PC-9 (cell line): ENCODE measurements around the gene ANKRD52. TPM values are rescaled to one million over a fixed set of nuclear protein-coding genes. Genes with fewer than 3 reads are reported as not detected.

Experiments used
- BruUV-seq: library from RNA; stranded (reverse); fragments of 400-500 nt; replicated peaks from 2 replicates; lab custom pipeline; 2021; lab: Mats Ljungman, UMichigan
- CTCF ChIA-PET: fragments of 300-600 bp; sonication (Branson Sonifier 250); formaldehyde crosslinking; loops from one replicate; lab custom pipeline; 2022; ENCODE audit warnings: antibody characterized with exemption; lab: Charles Lee
- POLR2A ChIA-PET: fragments of 300-600 bp; sonication (Branson Sonifier 250); formaldehyde crosslinking; loops from one replicate; lab custom pipeline; 2022; ENCODE audit warnings: antibody characterized with exemption; ENCODE audit not compliant: unreplicated experiment; lab: Charles Lee
- DNase-seq, 2 experiments: peaks; one replicate each; pipeline versions ENCODE4 v3.0.0 to v3.0.0-alpha.2; 2015 to 2022; ENCODE audit warnings: mixed read lengths in 1 of 2
- H2AFZ ChIP-seq: fragments of 200-600 bp; sonication (generic); 2 replicates; pipeline ENCODE4 v1.8.1; 2017; ENCODE audit warnings: antibody characterized with exemption
- H3F3A ChIP-seq: fragments of 200-600 bp; sonication (generic); 2 replicates; pipeline ENCODE4 v1.8.1; 2017; ENCODE audit warnings: antibody characterized with exemption, mild to moderate bottlenecking, low read depth; ENCODE audit not compliant: insufficient read depth
- H3K27ac ChIP-seq: fragments of 200-600 bp; sonication (generic); 2 replicates; pipeline ENCODE4 v1.6.1; 2016; ENCODE audit warnings: mixed run types
- H3K27me3 ChIP-seq: fragments of 200-600 bp; sonication (generic); 2 replicates; pipeline ENCODE4 v1.6.1; 2016; ENCODE audit warnings: low read depth, mixed run types; ENCODE audit not compliant: insufficient read depth
- H3K36me3 ChIP-seq: fragments of 200-600 bp; sonication (generic); 2 replicates; pipeline ENCODE4 v1.6.1; 2016; ENCODE audit warnings: low read depth, mixed run types
- H3K4me1 ChIP-seq: fragments of 200-600 bp; sonication (generic); replicated peaks from 2 replicates; pipeline ENCODE4 v1.6.1; 2016; ENCODE audit warnings: mixed run types; ENCODE audit not compliant: insufficient read depth
- H3K4me2 ChIP-seq: fragments of 200-600 bp; sonication (generic); 2 replicates; pipeline ENCODE4 v1.6.1; 2017; ENCODE audit warnings: mixed run types
- H3K4me3 ChIP-seq: fragments of 200-600 bp; sonication (generic); 2 replicates; pipeline ENCODE4 v1.6.1; 2016; ENCODE audit warnings: mixed run types
- H3K79me2 ChIP-seq: fragments of 200-600 bp; sonication (generic); 2 replicates; pipeline ENCODE4 v1.6.1; 2017; ENCODE audit warnings: low read depth, mixed run types
- H3K9me2 ChIP-seq: fragments of 200-600 bp; sonication (generic); 2 replicates; pipeline ENCODE4 v1.8.1; 2017; ENCODE audit warnings: mild to moderate bottlenecking; ENCODE audit not compliant: insufficient read depth
- H3K9me3 ChIP-seq: fragments of 200-600 bp; sonication (generic); 2 replicates; pipeline ENCODE4 v1.8.1; 2016; ENCODE audit warnings: low read depth; ENCODE audit not compliant: insufficient read depth
- H4K20me1 ChIP-seq: fragments of 200-600 bp; sonication (generic); 2 replicates; pipeline ENCODE4 v1.8.1; 2017; ENCODE audit not compliant: insufficient read depth
- CTCF ChIP-seq: fragments of 200-600 bp; sonication (generic); conservative IDR thresholded peaks from 2 replicates; pipeline ENCODE4 v1.6.1; 2017; ENCODE audit warnings: mixed run types, antibody characterized with exemption, mild to moderate bottlenecking, moderate library complexity
- EZH2 ChIP-seq: fragments of 200-600 bp; sonication (generic); IDR thresholded peaks from 2 replicates; pipeline ENCODE4 v1.8.0; 2017; ENCODE audit warnings: antibody characterized with exemption, low read depth
- intact Hi-C: fragments of 100-400 bp; cut with micrococcal nuclease; formaldehyde crosslinking; loops from one replicate; pipeline ENCODE4 v1.10.0; 2022; ENCODE audit not compliant: unreplicated experiment
- total RNA-seq: library from RNA; stranded (reverse); gene quantifications from 2 replicates; pipeline ENCODE4 v1.2.3, GENCODE V29; 2021

Gene ANKRD52
- total RNA-seq, 1 experiment from 2014 or later = 59.4 TPM

DNA sequence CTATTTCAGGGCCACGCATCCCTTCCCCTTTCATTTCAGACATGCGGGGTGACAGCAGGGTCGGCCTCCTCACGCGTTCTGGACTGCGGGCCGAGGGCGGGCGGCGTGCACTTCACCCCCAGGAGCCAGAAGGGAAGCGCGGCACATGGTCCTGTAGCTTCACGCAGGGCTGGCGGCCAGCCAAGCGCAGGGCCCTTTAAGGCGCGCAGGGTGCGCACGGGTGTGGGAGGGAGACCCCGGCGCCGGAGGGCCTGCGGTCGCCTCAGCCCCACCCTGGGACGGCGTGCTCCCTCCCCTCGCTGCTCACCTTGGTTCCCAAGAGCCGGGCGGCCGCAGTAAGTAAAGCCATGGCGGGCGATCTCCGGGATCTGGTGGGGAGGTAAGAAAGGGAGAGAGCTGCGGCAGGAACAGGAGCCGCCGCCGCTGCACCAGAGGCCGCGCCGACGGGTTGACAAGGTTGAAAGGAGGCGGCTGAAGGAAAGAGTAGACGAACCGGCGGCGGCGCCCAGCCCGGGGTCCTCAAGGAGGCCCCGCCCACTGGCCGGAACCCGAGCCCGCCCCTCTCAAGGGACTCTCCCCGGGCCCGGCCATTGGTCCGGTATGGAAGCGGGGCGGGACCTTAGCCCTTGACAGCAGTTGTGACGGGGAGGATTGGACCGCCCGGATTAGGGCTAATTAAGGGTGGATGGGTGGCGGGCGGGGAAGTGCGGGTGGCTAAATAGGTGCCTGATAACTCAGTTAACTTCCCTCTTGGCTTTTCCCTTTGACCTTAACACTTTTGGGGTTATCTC, 41.9 kb upstream of the ANKRD52 start, which contains the start of gene CS:
TSS of gene CS (minus strand) at position 478 of the 791 bp plus-strand sequence. CDS start at position 349, 129 bp downstream.
- TF ChIP-seq EZH2 (no peak), CTCF (no peak)
- Histone ChIP-seq H3K36me3 (0 out of 2 replicates have a peak, but pooled peaks cover 8% of the 10 kb centered on the region), H3K79me2 (peaks cover 51% of the 10 kb centered on the region), H3K9me2 (no peaks in the 10 kb centered on the region), H3K4me2 (peak within 1 kb of the TSS; percentile 97), H3F3A (peaks cover 24% of the 10 kb centered on the region; the same call in 1 of the 2 replicates), H3K27ac (peak within 1 kb of the TSS; percentile 31), H3K4me3 (peak within 1 kb of the TSS; percentile 88), H3K4me1 (peaks cover 33% of the 10 kb centered on the region), H3K27me3 (no peaks in the 10 kb centered on the region), H3K9me3 (no peaks in the 10 kb centered on the region), H4K20me1 (no peaks in the 10 kb centered on the region), H2AFZ (peak within 1 kb of the TSS; percentile 84)
- DNase-seq = peak; percentile 93 to 97
- CTCF ChIA-PET = interaction anchor here (0.6 kb wide), 2 partner anchors 55 to 58 kb away, joined by 3 to 5 read pairs; no protein-coding TSS in a partner anchor
- no TSS peak for BruUV-seq
- POLR2A ChIA-PET = no interaction called here
- intact Hi-C loops = loop anchor here (1.0 to 2.0 kb wide), 4 partner anchors 9 to 181 kb away; no protein-coding TSS in a partner anchor

DNA sequence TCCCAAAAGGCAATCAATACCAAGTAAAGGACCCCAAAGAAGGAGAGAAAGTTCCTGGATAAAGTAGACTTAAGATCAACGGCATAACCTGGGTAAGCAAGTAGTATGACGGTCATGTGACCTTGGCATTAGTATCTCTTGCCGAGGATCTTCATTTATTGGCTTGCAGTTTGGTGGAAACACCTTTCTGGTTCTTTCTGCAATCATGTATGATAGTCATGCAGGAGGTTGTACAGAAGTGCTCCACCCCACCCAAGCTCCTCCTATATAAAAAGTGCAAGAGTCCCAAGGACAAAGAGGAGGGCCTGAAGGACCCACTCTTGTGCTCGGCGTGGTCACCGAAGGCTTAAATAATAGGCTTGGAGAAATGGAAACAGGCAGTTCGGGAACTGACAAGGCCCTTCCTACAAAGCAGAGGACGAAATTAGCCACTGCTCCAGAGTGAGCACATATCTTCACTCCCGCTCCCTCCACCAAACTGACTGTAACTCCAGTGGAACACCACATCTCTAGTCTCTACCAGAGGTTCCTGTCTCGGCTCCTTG, 41.2 kb upstream of the ANKRD52 start:
- Histone ChIP-seq H3F3A (peaks cover 24% of the 10 kb centered on the region; the same call in 1 of the 2 replicates), H2AFZ (peak overlapping the region; percentile 84), H3K27me3 (no peaks in the 10 kb centered on the region), H3K9me2 (no peaks in the 10 kb centered on the region), H3K4me1 (peaks cover 33% of the 10 kb centered on the region), H3K36me3 (0 out of 2 replicates have a peak, but pooled peaks cover 11% of the 10 kb centered on the region), H3K79me2 (peaks cover 57% of the 10 kb centered on the region), H4K20me1 (no peaks in the 10 kb centered on the region), H3K9me3 (no peaks in the 10 kb centered on the region), H3K4me3 (peak overlapping the region; percentile 88), H3K27ac (peak overlapping the region; percentile 31; the same call in 1 of the 2 replicates), H3K4me2 (peak overlapping the region; percentile 91)
- DNase-seq = no peak
- intact Hi-C loops = no loop called here
- CTCF ChIA-PET = interaction anchor here (0.6 kb wide), 1 partner anchor 222 kb away, joined by 3 read pairs; the partner anchor contains the start of gene RBMS2
- TF ChIP-seq CTCF = no peak
- TF ChIP-seq EZH2 = no peak
- BruUV-seq = no TSS peak
- POLR2A ChIA-PET = interaction anchor here (0.7 to 0.9 kb wide), 2 partner anchors 8 to 61 kb away, joined by 3 to 4 read pairs; partner anchors contain the start of gene STAT2

- BruUV-seq = TSS peak; percentile 32
- no peak for TF ChIP-seq EZH2
- no peak for TF ChIP-seq CTCF
- Histone ChIP-seq H2AFZ (no peak overlapping the region), H3K27me3 (no peaks in the 10 kb centered on the region), H3F3A (peaks cover 28% of the 10 kb centered on the region), H3K9me2 (no peaks in the 10 kb centered on the region), H3K36me3 (0 out of 2 replicates have a peak, but pooled peaks cover 11% of the 10 kb centered on the region), H3K4me2 (peak overlapping the region; percentile 91), H3K9me3 (no peaks in the 10 kb centered on the region), H4K20me1 (no peaks in the 10 kb centered on the region; the same call in 1 of the 2 replicates), H3K27ac (no peak overlapping the region), H3K4me1 (peaks cover 33% of the 10 kb centered on the region), H3K79me2 (peaks cover 63% of the 10 kb centered on the region), H3K4me3 (peak overlapping the region; percentile 88)
- ChIA-PET CTCF (interaction anchor here (0.6 kb wide), 1 partner anchor 223 kb away, joined by 3 read pairs; the partner anchor contains the start of gene RBMS2), POLR2A (interaction anchor here (0.7 to 0.9 kb wide), 2 partner anchors 7 to 61 kb away, joined by 3 to 4 read pairs; partner anchors contain the start of gene STAT2)
- intact Hi-C loops = no loop called here
- no peak for DNase-seq
Observed at GRCh38 chr12:56298828-56299227, 40.6 kb upstream of the ANKRD52 start.
